WERI-Rb-1 (cell line): ENCODE results near the gene WWOX.

Experiments used
- DNase-seq: peaks from one replicate; pipeline ENCODE4 v3.0.0-alpha.2; 2020
- H3K27ac ChIP-seq: fragments of 250-450 bp; sonication (Bioruptor Pico); 2 replicates; pipeline ENCODE4 v1.5.1; 2020; ENCODE audit warnings: mild to moderate bottlenecking, moderate library complexity
- H3K27me3 ChIP-seq: fragments of 250-450 bp; sonication (Bioruptor Pico); 2 replicates; pipeline ENCODE4 v1.5.1; 2021; ENCODE audit warnings: mild to moderate bottlenecking, low read depth, moderate library complexity; ENCODE audit not compliant: insufficient read depth, severe bottlenecking
- H3K36me3 ChIP-seq: fragments of 250-450 bp; sonication (Bioruptor Pico); 2 replicates; pipeline ENCODE4 v1.5.1; 2020; ENCODE audit warnings: mild to moderate bottlenecking, moderate library complexity
- H3K4me3 ChIP-seq: 2 replicates; pipeline ENCODE4 v1.5.1; 2011; ENCODE audit warnings: low read depth, mild to moderate bottlenecking, control low read depth, low read length
- H3K9me3 ChIP-seq: fragments of 250-450 bp; sonication (Bioruptor Pico); 2 replicates; pipeline ENCODE4 v1.5.1; 2021; ENCODE audit warnings: mild to moderate bottlenecking, moderate library complexity; ENCODE audit not compliant: severe bottlenecking
- TF ChIP-seq, protein P1 (sequence below): IDR thresholded peaks from 2 replicates; pipeline ENCODE4 v1.5.1; 2011; ENCODE audit warnings: low read depth, mild to moderate bottlenecking, control low read depth, inconsistent platforms, low read length

The WWOX gene

DNA sequence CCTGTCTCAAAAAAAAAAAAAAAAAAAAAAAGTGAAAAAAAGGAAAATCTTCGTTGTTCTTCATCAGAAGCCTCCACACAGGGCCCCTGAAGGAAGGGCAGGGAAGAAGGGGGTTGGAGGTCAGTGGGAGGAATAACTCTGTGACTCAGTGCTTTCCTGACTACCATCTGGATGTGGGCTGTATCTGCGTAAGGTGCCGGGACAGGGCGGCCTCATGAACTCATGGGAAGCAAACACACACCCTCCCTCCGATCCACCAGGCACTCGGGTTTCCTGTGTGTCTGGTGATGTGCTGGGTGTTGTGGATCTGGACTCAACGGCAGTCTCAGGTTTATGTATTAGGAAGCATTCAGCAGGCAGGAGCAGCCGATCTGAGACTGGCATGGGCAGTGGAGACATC is 691.6 kb downstream of the WWOX start:
- Histone ChIP-seq H3K27ac (no peak overlapping the region), H3K27me3 (no peaks in the 10 kb centered on the region), H3K36me3 (no peaks in the 10 kb centered on the region), H3K9me3 (no peaks in the 10 kb centered on the region), H3K4me3 (no peak overlapping the region)
- DNase-seq = no peak
- TF ChIP-seq, protein P1, sequence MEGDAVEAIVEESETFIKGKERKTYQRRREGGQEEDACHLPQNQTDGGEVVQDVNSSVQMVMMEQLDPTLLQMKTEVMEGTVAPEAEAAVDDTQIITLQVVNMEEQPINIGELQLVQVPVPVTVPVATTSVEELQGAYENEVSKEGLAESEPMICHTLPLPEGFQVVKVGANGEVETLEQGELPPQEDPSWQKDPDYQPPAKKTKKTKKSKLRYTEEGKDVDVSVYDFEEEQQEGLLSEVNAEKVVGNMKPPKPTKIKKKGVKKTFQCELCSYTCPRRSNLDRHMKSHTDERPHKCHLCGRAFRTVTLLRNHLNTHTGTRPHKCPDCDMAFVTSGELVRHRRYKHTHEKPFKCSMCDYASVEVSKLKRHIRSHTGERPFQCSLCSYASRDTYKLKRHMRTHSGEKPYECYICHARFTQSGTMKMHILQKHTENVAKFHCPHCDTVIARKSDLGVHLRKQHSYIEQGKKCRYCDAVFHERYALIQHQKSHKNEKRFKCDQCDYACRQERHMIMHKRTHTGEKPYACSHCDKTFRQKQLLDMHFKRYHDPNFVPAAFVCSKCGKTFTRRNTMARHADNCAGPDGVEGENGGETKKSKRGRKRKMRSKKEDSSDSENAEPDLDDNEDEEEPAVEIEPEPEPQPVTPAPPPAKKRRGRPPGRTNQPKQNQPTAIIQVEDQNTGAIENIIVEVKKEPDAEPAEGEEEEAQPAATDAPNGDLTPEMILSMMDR = no peak

GRCh38 chr16:78791926-78792325 is 692.5 kb downstream of the WWOX start:
- TF ChIP-seq, protein P1 = no peak
- H3K27me3 ChIP-seq = no peaks in the 10 kb centered on the region
- H3K36me3 ChIP-seq = no peaks in the 10 kb centered on the region
- no peak overlapping the region for H3K4me3 ChIP-seq
- no peak overlapping the region for H3K27ac ChIP-seq
- no peak for DNase-seq
- no peaks in the 10 kb centered on the region for H3K9me3 ChIP-seq

DNA sequence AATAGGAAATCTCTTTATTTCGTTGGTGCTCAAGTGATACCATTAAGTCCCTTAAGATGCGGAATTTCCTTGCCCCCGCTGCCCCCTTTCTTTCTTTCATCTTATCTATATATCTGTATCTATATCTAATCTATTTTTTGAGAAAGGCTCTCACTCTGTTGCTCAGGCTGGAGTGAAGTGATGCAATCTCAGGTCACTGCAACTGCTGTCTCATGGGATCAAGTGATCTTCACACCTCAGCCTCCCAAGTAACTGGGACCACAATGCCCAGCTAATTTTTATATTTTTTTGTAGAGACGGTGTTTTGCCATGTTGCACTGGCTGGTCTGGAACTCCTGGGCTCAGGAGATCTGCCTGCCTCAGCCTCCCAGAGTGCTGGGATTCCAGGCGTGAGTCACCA is 693.5 kb downstream of the WWOX start:
- TF ChIP-seq, protein P1 = no peak
- Histone ChIP-seq H3K4me3 (no peak overlapping the region), H3K36me3 (no peaks in the 10 kb centered on the region), H3K27me3 (no peaks in the 10 kb centered on the region), H3K27ac (no peak overlapping the region), H3K9me3 (no peaks in the 10 kb centered on the region)
- no peak for DNase-seq

GRCh38 chr16:78794581-78795250 is 695.3 kb downstream of the WWOX start:
- TF ChIP-seq, protein P1 = no peak
- Histone ChIP-seq H3K9me3 (no peaks in the 10 kb centered on the region), H3K27ac (no peak overlapping the region), H3K27me3 (no peaks in the 10 kb centered on the region), H3K36me3 (no peaks in the 10 kb centered on the region), H3K4me3 (no peak overlapping the region)
- DNase-seq = no peak

DNA sequence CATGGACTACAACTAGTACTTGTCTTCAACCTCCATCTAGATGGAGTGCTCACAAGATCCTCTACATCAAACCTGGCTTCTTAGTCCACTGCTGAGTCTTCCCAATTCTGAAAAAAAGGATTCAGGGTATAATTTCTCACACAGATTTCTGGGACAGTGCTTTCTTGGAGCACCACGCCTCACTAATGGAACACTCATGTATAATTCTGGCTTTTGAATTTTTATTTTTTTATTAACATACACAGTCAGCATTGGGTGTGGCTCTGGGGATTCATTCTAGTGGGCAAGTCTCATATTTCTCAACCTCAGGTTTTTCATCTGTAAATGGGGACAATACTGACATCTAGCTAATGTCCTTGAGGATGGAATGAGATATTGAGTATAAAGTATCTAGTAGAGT is 696.0 kb downstream of the WWOX start:
- H3K27ac ChIP-seq = no peak overlapping the region
- no peaks in the 10 kb centered on the region for H3K9me3 ChIP-seq
- no peaks in the 10 kb centered on the region for H3K36me3 ChIP-seq
- H3K27me3 ChIP-seq = no peaks in the 10 kb centered on the region
- no peak overlapping the region for H3K4me3 ChIP-seq
- TF ChIP-seq, protein P1 = no peak
- no peak for DNase-seq

- Histone ChIP-seq H3K27me3 (no peaks in the 10 kb centered on the region), H3K4me3 (no peak overlapping the region), H3K9me3 (no peaks in the 10 kb centered on the region), H3K27ac (no peak overlapping the region), H3K36me3 (no peaks in the 10 kb centered on the region)
- TF ChIP-seq, protein P1 = no peak
- peak; percentile 51 for DNase-seq
Observed at GRCh38 chr16:78796221-78796866, 696.9 kb downstream of the WWOX start.
